HepG2 (cell line): ENCODE measurements around the gene ZNF764. TPM values are rescaled to one million over a fixed set of nuclear protein-coding genes. Genes with fewer than 3 reads are reported as not detected.

Experiments used
- ARID4A ChIP-seq: sonication (generic); formaldehyde crosslinking; IDR thresholded peaks from 2 replicates; pipeline ENCODE4 v1.5.0; 2020; ENCODE audit warnings: mild to moderate bottlenecking, missing genetic modification reagents, borderline replicate concordance
- ARNT ChIP-seq: fragments of 450-650 bp; IDR thresholded peaks from 2 replicates; pipeline ENCODE4 v1.6.1; 2017
- ATF2 ChIP-seq: sonication (generic); formaldehyde crosslinking; IDR thresholded peaks from 2 replicates; pipeline ENCODE4 v1.4.0; 2020; ENCODE audit warnings: missing genetic modification reagents
- CTCF ChIP-seq: sonication (generic); formaldehyde crosslinking; IDR thresholded peaks from 2 replicates; pipeline ENCODE4 v1.5.0; 2020; ENCODE audit warnings: mild to moderate bottlenecking, missing genetic modification reagents, moderate library complexity
- GTF2F1 ChIP-seq: fragments of 150-350 bp; IDR thresholded peaks from 2 replicates; pipeline ENCODE4 v1.6.1; 2014; ENCODE audit warnings: low read length
- JARID2 ChIP-seq: sonication (generic); formaldehyde crosslinking; IDR thresholded peaks from 2 replicates; pipeline ENCODE4 v1.8.1; 2023; ENCODE audit warnings: missing genetic modification reagents, inconsistent platforms; ENCODE audit not compliant: insufficient replicate concordance
- KLF11 ChIP-seq: IDR thresholded peaks from 2 replicates; pipeline ENCODE4 v1.6.1; 2016; ENCODE audit warnings: missing compliant biosample characterization
- KLF9 ChIP-seq: IDR thresholded peaks from 2 replicates; pipeline ENCODE4 v1.6.1; 2016; ENCODE audit warnings: low read depth
- NFE2 ChIP-seq: sonication (generic); formaldehyde crosslinking; IDR thresholded peaks from 2 replicates; pipeline ENCODE4 v1.4.0; 2020; ENCODE audit warnings: missing genetic modification reagents
- RAD21 ChIP-seq: fragments of 450-650 bp; formaldehyde crosslinking; IDR thresholded peaks from 2 replicates; pipeline ENCODE4 v1.5.0; 2020; ENCODE audit warnings: mild to moderate bottlenecking
- TEAD2 ChIP-seq: sonication (generic); formaldehyde crosslinking; IDR thresholded peaks from 2 replicates; pipeline ENCODE4 v1.9.0; 2021; ENCODE audit warnings: missing genetic modification reagents
- ZNF124 ChIP-seq: sonication (generic); formaldehyde crosslinking; IDR thresholded peaks from 2 replicates; pipeline ENCODE4 v1.4.0; 2020; ENCODE audit warnings: missing genetic modification reagents
- ZNF207 ChIP-seq: fragments of 450-650 bp; IDR thresholded peaks from 2 replicates; pipeline ENCODE4 v1.6.1; 2016; ENCODE audit warnings: antibody characterized with exemption, borderline replicate concordance
- ZNF512 ChIP-seq: sonication (generic); formaldehyde crosslinking; IDR thresholded peaks from 2 replicates; pipeline ENCODE4 v1.4.0; 2020; ENCODE audit warnings: mild to moderate bottlenecking, missing genetic modification reagents
- ZXDC ChIP-seq: sonication (generic); formaldehyde crosslinking; IDR thresholded peaks from 2 replicates; pipeline ENCODE4 v1.5.0; 2020; ENCODE audit warnings: mild to moderate bottlenecking, missing genetic modification reagents
- polyA plus RNA-seq, 8 experiments: library from polyadenylated mRNA; depleted of rRNA in 3 of 8; stranded (reverse) in 7 of 8; unstranded in 1 of 8; fragments of >200 nt; fragmentation: Illumina TruSeq in 4 of 8; extraction: Trizol in 4 of 8; gene quantifications; 2 replicates each; pipeline versions ENCODE4 v1.2.1 to v1.2.3, GENCODE V29; 2011 to 2016; ENCODE audit warnings: low read depth in 4 of 8, missing spikeins in 1 of 8, mixed read lengths in 1 of 8; ENCODE audit not compliant: insufficient read depth in 1 of 8
- total RNA-seq, 5 experiments: library from RNA; depleted of rRNA; stranded (reverse); fragments of >200 nt; fragmentation: Illumina TruSeq; extraction: Trizol; gene quantifications; 2 replicates each; pipeline ENCODE4 v1.2.3, GENCODE V29; 2016; ENCODE audit warnings: low read depth in 1 of 5

Gene ZNF764
- total and polyA plus RNA-seq, 2 of the 13 experiments (the other 11 are each of a cell fraction or from before 2014, with no cell fraction given), result 4.1 to 9.1 TPM

- TF ChIP-seq ARID4A (CRISPR knock-in tag), result peak; percentile 88
- TF ChIP-seq ZNF207, result no peak
- no peak; the same call in none of the 2 replicates for TF ChIP-seq RAD21
- peak; percentile 69 for TF ChIP-seq ATF2 (CRISPR knock-in tag)
- peak; percentile 39; the same call in 1 of the 2 replicates for TF ChIP-seq KLF9 (CRISPR knock-in tag)
- TF ChIP-seq ZNF512 (CRISPR knock-in tag), result peak; percentile 67; the same call in 1 of the 2 replicates
- TF ChIP-seq KLF11 (CRISPR knock-in tag), result peak; percentile 93
- TF ChIP-seq ZNF124 (CRISPR knock-in tag), result peak; percentile 90
- no peak for TF ChIP-seq ARNT
- TF ChIP-seq TEAD2 (CRISPR knock-in tag), result 0 out of 2 replicates have a peak, but pooled peaks have one; percentile 6
- peak; percentile 23; the same call in 1 of the 2 replicates for TF ChIP-seq ZXDC (CRISPR knock-in tag)
- TF ChIP-seq NFE2 (CRISPR knock-in tag), result 0 out of 2 replicates have a peak, but pooled peaks have one; percentile 42
- TF ChIP-seq GTF2F1, result no peak
- no peak for TF ChIP-seq JARID2 (CRISPR knock-in tag)
- peak; percentile 47 for TF ChIP-seq CTCF (CRISPR knock-in tag)
Observed at GRCh38 chr16:30534368-30535105, 23.6 kb downstream of the ZNF764 start, which contains the start of gene ZNF747 (continued).
